ACC112 (cell line): ENCODE data around the gene STXBP4.

ENCODE experiments used
- H2AFZ ChIP-seq: fragments of 200-600 bp; sonication (generic); one replicate; pipeline ENCODE4 v1.6.0; 2017; ENCODE audit warnings: antibody characterized with exemption, low read length; ENCODE audit not compliant: unreplicated experiment
- H3K27ac ChIP-seq: fragments of 200-600 bp; sonication (generic); 2 replicates; pipeline ENCODE4 v1.5.1; 2014; ENCODE audit warnings: low read depth, mild to moderate bottlenecking, antibody characterized with exemption, low read length, moderate library complexity
- H3K27me3 ChIP-seq: fragments of 200-600 bp; sonication (generic); 2 replicates; pipeline ENCODE4 v1.6.1; 2014; ENCODE audit warnings: mild to moderate bottlenecking, antibody characterized with exemption, low read length, moderate library complexity, mixed read lengths; ENCODE audit not compliant: insufficient read depth
- H3K36me3 ChIP-seq: fragments of 200-600 bp; sonication (generic); 2 replicates; pipeline ENCODE4 v1.6.1; 2016; ENCODE audit warnings: mild to moderate bottlenecking, antibody characterized with exemption, low read length, moderate library complexity, mixed read lengths; ENCODE audit not compliant: insufficient read depth
- H3K4me1 ChIP-seq: fragments of 200-600 bp; sonication (generic); one replicate; pipeline ENCODE4 v1.6.1; 2016; ENCODE audit warnings: low read length, mixed read lengths; ENCODE audit not compliant: insufficient read depth, unreplicated experiment, control insufficient read depth
- H3K4me3 ChIP-seq: fragments of 200-600 bp; sonication (generic); 2 replicates; pipeline ENCODE4 v1.5.1; 2014; ENCODE audit warnings: mild to moderate bottlenecking, low read depth, low read length
- H3K79me2 ChIP-seq: fragments of 200-600 bp; sonication (generic); one replicate; pipeline ENCODE4 v1.6.0; 2016; ENCODE audit warnings: low read length; ENCODE audit not compliant: control insufficient read depth, unreplicated experiment, insufficient read depth

Gene STXBP4

DNA sequence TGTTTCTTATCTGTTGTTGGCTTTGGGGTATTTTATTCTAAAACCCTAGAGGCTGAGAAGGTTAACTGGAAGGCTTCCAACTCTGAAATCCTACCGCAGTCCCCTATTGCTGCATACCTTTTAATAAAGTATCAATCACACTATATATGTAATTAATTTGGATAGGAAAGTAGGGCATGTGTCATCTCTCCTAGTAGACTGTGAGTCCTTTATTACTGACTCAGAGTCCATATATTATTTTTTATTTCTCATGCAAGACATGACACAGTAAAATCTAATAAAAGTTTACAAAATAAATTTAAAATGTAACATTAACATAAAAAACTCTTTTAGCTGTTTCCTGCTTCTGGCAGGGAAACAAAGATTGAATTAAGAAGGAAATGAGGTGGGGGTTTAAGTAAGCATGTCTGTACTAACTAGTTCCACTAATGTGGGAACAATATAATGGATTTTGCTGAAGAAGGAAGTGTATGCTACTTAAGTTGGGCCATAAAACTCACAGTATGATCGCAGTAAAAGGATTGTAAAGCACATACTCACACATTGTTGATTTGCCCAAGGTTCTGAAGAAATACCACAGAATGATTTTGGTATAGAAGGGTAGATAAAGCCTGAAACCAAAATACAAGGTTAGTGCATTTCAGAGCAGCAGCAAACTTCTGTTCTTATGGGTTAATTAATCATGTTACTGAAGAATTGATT, 198.6 kb downstream of the STXBP4 start:
- H3K27ac ChIP-seq, result no peak overlapping the region

DNA sequence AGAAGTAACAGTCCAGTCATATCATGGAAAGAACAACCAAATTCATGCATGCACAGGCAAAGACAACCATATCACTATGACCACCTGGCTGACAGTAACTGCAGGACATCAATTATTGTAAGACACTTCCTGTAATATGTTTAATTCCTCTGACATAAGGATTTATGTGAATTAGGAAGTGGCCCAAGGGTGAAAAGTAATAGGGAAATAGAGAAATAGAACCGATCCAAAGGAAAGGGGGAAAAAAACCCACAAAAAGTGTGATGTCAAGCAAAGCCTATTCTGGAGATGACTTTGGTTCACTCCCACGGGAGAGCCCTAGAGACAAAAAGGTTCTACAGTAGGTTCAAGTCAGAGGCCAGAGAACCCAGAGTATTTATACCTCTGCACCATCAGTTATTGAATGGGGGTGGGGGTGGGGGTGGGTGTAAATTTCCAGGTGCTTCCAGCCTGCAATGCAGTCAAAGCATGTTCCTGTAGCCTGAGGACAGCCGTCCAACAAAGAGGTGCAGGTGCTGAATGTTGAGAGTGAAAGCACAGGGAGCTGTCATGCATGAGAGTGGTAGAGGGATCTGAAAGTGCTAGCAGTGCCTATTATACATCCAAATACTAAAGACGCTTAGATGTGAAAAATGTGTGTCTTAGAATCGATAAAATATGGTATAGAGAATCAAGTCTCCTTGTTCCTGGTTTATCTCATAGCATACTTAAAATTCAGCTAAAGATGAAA, 200.6 kb downstream of the STXBP4 start:
- H3K4me1 ChIP-seq, result no peaks in the 10 kb centered on the region
- H3K4me3 ChIP-seq, result no peak overlapping the region
- no peak overlapping the region for H2AFZ ChIP-seq
- no peaks in the 10 kb centered on the region for H3K27me3 ChIP-seq
- no peak overlapping the region for H3K27ac ChIP-seq
- H3K36me3 ChIP-seq, result no peaks in the 10 kb centered on the region
- no peaks in the 10 kb centered on the region for H3K79me2 ChIP-seq

More for the DNA sequence above, 198.6 kb downstream of the STXBP4 start:
- no peaks in the 10 kb centered on the region for H3K36me3 ChIP-seq
- no peak overlapping the region for H3K4me3 ChIP-seq
- no peaks in the 10 kb centered on the region for H3K27me3 ChIP-seq
- H3K4me1 ChIP-seq, result peaks cover 11% of the 10 kb centered on the region
- H2AFZ ChIP-seq, result no peak overlapping the region
- no peaks in the 10 kb centered on the region for H3K79me2 ChIP-seq

DNA sequence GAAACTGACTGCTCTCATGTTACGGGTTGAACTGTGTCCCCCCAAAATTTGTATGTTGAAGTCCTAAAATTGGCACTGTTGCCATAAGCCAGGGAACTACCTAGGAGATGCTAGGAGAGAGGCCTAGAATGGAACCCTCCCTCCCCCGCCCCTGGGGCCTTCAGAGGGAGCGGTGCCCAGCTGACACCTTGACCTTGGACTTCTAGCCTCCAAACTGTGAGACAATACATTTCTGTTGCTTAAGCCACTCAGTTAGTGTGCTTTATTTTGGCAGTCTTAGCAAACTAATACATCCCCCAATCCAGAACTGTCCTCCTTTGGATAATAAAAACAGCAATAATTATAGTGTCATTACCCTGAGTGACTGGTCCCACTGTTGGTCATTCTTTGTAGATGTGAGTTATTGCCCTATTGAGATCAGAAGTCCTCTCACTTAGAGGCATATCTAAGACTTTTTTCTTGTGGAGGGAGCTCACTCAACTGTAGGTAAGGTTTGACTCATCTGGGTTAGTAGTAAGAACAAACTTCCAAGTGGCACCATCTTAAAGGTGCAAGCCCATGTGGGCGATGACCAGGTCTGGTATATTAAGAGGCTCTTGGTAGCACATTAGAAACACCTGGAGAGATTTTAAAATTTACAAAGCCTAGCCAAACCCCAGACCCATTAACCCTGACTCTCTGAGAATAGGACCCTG, 203.2 kb downstream of the STXBP4 start:
- Histone ChIP-seq H3K4me1 (no peaks in the 10 kb centered on the region), H3K4me3 (no peak overlapping the region), H3K27ac (no peak overlapping the region), H2AFZ (no peak overlapping the region), H3K27me3 (no peaks in the 10 kb centered on the region), H3K79me2 (no peaks in the 10 kb centered on the region), H3K36me3 (no peaks in the 10 kb centered on the region)

- H3K79me2 ChIP-seq, result no peaks in the 10 kb centered on the region
- H3K27ac ChIP-seq, result no peak overlapping the region
- no peaks in the 10 kb centered on the region for H3K36me3 ChIP-seq
- no peak overlapping the region for H2AFZ ChIP-seq
- H3K27me3 ChIP-seq, result no peaks in the 10 kb centered on the region
- no peak overlapping the region for H3K4me3 ChIP-seq
- peaks cover 5% of the 10 kb centered on the region for H3K4me1 ChIP-seq
Observed at GRCh38 chr17:55172612-55173011, 204.0 kb downstream of the STXBP4 start.

- H3K27me3 ChIP-seq, result no peaks in the 10 kb centered on the region
- no peaks in the 10 kb centered on the region for H3K79me2 ChIP-seq
- no peak overlapping the region for H2AFZ ChIP-seq
- H3K27ac ChIP-seq, result no peak overlapping the region
- H3K4me1 ChIP-seq, result peaks cover 7% of the 10 kb centered on the region
- no peak overlapping the region for H3K4me3 ChIP-seq
- H3K36me3 ChIP-seq, result no peaks in the 10 kb centered on the region
Observed at GRCh38 chr17:55174133-55174532, 205.6 kb downstream of the STXBP4 start.

- Histone ChIP-seq H3K79me2 (no peaks in the 10 kb centered on the region), H3K27ac (no peak overlapping the region), H3K27me3 (no peaks in the 10 kb centered on the region), H2AFZ (no peak overlapping the region), H3K36me3 (0 out of 2 replicates have a peak, but pooled peaks cover 3% of the 10 kb centered on the region), H3K4me1 (peaks cover 7% of the 10 kb centered on the region), H3K4me3 (no peak overlapping the region)
Observed at GRCh38 chr17:55175788-55176427, 207.3 kb downstream of the STXBP4 start.

DNA sequence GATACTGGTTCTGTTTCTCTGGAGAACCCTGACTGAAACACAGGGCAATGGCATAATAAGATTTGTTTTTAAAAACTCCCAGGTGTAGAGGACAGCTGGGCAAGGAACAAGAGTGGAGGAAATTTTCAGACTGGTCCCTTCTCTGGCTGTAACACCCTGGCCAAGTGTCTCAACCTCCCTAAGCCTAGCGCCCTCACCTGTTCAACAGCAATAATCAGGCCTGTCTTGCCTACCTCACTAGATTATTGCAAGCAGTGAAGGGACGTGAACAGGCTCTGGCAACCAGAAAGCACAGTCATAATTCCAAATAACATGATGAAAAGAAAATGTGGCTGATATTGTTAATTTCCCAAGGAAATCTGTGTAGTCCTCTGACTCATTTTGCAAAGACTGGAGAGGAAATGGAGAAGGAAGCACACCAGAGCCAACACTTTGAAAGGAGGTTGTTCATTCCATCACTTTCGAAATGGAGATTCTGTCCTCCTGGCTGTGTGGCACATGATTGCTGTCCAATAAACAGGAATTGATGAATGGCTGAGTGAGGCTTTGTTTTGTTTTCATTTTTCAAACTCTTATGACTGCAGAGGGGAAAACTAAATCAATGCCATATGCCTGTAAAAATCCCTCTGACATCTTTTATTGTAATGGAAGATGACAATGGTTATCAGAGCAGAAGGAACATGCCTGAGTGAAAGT, 208.7 kb downstream of the STXBP4 start:
- H3K27ac ChIP-seq, result no peak overlapping the region
- H2AFZ ChIP-seq, result no peak overlapping the region
- peaks cover 7% of the 10 kb centered on the region for H3K4me1 ChIP-seq
- H3K79me2 ChIP-seq, result no peaks in the 10 kb centered on the region
- no peak overlapping the region for H3K4me3 ChIP-seq
- 0 out of 2 replicates have a peak, but pooled peaks cover 3% of the 10 kb centered on the region for H3K36me3 ChIP-seq
- no peaks in the 10 kb centered on the region for H3K27me3 ChIP-seq

GRCh38 chr17:55177855-55178217, 209.3 kb downstream of the STXBP4 start:
- peaks cover 7% of the 10 kb centered on the region for H3K4me1 ChIP-seq
- H3K79me2 ChIP-seq, result no peaks in the 10 kb centered on the region
- no peak overlapping the region for H3K27ac ChIP-seq
- no peak overlapping the region for H2AFZ ChIP-seq
- H3K4me3 ChIP-seq, result no peak overlapping the region
- no peaks in the 10 kb centered on the region for H3K27me3 ChIP-seq
- 0 out of 2 replicates have a peak, but pooled peaks cover 3% of the 10 kb centered on the region for H3K36me3 ChIP-seq

DNA sequence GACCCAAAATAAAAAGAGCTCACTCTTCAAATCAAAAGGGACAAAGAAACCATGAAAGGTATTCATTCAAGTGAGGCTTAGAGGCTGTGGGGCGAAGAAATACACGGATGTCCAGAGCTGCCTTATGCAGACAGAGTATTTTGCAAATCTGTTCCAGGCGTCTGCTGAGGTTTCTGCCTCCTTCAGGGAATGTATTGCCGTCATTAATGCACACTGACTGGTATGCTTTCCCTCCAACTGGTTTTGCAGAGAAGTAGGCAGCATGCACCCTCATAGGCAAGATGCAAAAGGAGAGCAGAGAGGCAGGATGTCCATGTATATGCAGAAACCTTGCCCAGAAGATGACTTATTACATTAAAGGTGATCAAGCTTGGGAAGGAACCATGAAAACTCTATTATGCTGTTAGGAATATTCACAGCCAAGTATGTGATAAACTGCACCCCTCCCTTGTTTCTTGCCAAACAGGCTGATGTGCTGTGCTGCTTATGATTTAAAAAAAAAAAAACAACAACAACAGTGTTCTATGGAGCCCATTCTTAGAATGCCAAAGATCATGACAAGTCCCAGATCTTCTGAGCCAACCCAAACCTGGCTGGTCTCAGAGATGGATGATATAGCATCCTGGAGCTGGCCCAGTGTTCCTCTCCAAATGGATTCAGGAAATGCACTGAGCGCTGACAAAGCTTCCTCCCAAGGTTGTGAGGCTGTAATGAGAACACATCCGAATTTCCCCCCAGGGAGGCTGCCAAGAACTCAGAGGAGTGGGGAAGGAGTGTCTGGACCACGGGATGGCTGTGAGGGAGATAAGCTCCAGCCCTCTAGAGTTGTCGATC, 218.6 kb downstream of the STXBP4 start:
- H2AFZ ChIP-seq, result no peak overlapping the region
- H3K36me3 ChIP-seq, result no peaks in the 10 kb centered on the region
- no peak overlapping the region for H3K27ac ChIP-seq
- H3K4me3 ChIP-seq, result no peak overlapping the region
- no peaks in the 10 kb centered on the region for H3K79me2 ChIP-seq
- H3K4me1 ChIP-seq, result no peaks in the 10 kb centered on the region
- no peaks in the 10 kb centered on the region for H3K27me3 ChIP-seq
